Activated naive CD4-positive, alpha-beta T cell treated with Interleukin-2 at 50 U/mL for 16 hours (primary cell): Measurements from ENCODE around the gene RPS6KA2.
"Not testable (repeated sequence)": the region's sequence is repeated elsewhere in the genome, so short reads cannot be mapped to it uniquely, and the experiment has no call there.

Source experiments
- DNase-seq: peaks from one replicate; pipeline ENCODE4 v3.0.0-alpha.2; 2020

Gene RPS6KA2

GRCh38 chr6:166412156-166412910 is 214.7 kb downstream of the RPS6KA2 start:
- DNase-seq, result no peak

GRCh38 chr6:166411721-166412151 is 215.3 kb downstream of the RPS6KA2 start:
- peak; percentile 35 for DNase-seq

GRCh38 chr6:166411271-166411670 is 215.8 kb downstream of the RPS6KA2 start:
- no peak for DNase-seq

- DNase-seq, result no peak
These were observed 216.6 kb downstream of the RPS6KA2 start for GRCh38 chr6:166410426-166410935.

- DNase-seq, result no peak
These were observed 217.9 kb downstream of the RPS6KA2 start for GRCh38 chr6:166408936-166409755.

- DNase-seq, result no peak
These were observed 220.9 kb downstream of the RPS6KA2 start for GRCh38 chr6:166406197-166406596.

- no peak for DNase-seq
These were observed 221.7 kb downstream of the RPS6KA2 start for GRCh38 chr6:166405386-166405785.

GRCh38 chr6:166402582-166403277 is 224.3 kb downstream of the RPS6KA2 start:
- DNase-seq, result no peak

GRCh38 chr6:166400649-166401250 is 226.3 kb downstream of the RPS6KA2 start:
- peak; percentile 51 for DNase-seq

- DNase-seq, result no peak
These were observed 226.9 kb downstream of the RPS6KA2 start for GRCh38 chr6:166400181-166400580.

GRCh38 chr6:166398348-166398747 is 228.7 kb downstream of the RPS6KA2 start:
- DNase-seq, result no peak

- no peak for DNase-seq
These were observed 229.2 kb downstream of the RPS6KA2 start for GRCh38 chr6:166397849-166398248.

GRCh38 chr6:166395778-166396177 is 231.3 kb downstream of the RPS6KA2 start:
- DNase-seq, result no peak

- DNase-seq, result no peak
These were observed 231.7 kb downstream of the RPS6KA2 start for GRCh38 chr6:166395351-166395750.

GRCh38 chr6:166394036-166394892 is 232.8 kb downstream of the RPS6KA2 start:
- DNase-seq, result no peak

- no peak for DNase-seq
These were observed 233.6 kb downstream of the RPS6KA2 start for GRCh38 chr6:166393535-166393823.

- DNase-seq, result not testable (repeated sequence)
These were observed 234.1 kb downstream of the RPS6KA2 start for GRCh38 chr6:166392755-166393534.

GRCh38 chr6:166389119-166389518 is 237.9 kb downstream of the RPS6KA2 start:
- no peak for DNase-seq

GRCh38 chr6:166388290-166389004 is 238.6 kb downstream of the RPS6KA2 start:
- no peak for DNase-seq

GRCh38 chr6:166387642-166388289 is 239.3 kb downstream of the RPS6KA2 start:
- DNase-seq, result no peak
